Cerebellar cortex (tissue), 1 donor: Measurements from ENCODE around the gene GINS1.

Experiments
- DNase-seq: peaks from one replicate; pipeline ENCODE4 v3.0.0-alpha.2; 2015; ENCODE audit warnings: low spot score

GINS1 gene

DNA sequence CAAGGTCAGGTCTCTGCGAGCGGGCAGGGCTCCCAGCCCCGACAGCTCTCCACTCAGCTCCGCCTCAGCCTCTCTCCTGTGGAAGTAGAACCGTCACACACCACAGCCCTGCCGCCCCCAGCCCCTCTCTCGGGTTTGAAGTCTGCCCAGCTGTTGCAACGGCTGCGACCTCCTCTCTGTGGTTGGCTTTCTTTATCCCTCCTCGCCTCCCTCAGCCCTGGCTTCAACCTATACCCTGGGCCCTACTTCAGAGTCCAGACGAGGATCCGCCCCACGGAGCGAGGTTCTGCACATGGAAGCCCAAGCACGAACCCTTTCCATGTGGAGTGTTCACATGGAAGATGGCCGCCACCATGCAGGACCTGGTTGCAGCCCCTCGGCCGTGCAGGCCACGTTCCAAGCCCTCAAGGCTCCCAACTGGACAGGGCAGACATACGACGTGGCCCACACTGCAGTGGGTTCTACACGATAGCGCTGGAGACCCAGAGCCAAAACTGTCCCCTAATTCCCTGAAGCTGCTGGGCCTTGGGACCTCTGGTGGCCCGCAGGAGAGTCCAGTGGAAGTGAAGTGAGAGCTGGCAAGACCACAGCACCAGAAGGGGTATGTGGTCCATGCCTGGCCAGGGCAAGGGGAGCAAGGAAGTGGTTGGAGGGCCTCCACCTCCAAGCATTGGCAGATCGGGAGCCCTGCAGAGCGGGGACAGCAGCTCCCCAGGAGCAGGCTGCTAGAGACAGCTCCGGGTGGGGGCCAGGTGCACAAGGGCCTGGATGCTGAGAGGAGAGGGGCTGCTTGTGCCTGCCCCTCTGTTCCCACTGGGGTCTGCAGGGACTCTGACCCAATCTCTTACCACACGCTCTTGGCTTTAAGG, 69.8 kb downstream of the GINS1 start:
- no peak for DNase-seq

- no peak for DNase-seq
Observed at GRCh38 chr20:25478889-25479568, 71.6 kb downstream of the GINS1 start.

DNA sequence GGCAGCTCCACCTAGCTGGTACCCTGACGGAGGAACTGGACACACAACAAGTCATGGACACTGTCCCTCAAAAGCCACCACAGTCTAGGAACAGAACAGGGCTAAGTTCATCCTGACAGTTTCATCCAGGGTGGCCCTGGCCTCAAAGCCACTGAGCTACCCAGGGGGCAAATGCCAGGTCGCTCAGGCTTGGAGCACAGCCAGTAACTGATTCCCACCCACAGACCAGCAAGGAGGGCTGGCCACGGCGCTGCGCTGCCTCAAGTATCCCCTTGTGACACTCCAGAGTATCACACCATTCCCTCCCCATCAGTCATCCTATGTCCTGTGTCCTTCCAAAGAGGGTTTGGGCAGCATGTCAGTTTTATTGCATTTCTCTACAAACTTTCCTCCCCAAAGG, 72.2 kb downstream of the GINS1 start:
- no peak for DNase-seq

DNA sequence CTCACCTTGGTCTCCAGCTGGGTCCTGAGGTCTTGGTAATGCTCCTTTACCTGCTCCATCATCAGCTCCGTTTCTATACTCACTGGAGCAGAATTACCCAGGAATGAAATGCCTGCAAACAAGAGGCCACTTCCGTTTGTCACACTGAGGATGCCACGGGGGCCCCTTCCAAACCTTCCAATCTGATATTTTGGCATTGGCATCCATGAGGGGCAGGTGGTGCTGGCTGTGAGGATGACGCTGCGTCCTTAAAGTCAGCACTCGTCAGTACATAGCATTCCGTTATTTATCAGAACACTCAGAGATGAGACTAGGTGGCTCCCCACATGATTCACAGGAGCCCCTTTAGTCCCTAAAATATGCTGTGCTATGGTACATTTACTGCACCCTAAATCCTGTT, 72.7 kb downstream of the GINS1 start:
- DNase-seq, result peak; percentile 67

GRCh38 chr20:25480797-25481196, 73.3 kb downstream of the GINS1 start:
- no peak for DNase-seq

GRCh38 chr20:25481235-25481917, 73.9 kb downstream of the GINS1 start:
- no peak for DNase-seq

DNA sequence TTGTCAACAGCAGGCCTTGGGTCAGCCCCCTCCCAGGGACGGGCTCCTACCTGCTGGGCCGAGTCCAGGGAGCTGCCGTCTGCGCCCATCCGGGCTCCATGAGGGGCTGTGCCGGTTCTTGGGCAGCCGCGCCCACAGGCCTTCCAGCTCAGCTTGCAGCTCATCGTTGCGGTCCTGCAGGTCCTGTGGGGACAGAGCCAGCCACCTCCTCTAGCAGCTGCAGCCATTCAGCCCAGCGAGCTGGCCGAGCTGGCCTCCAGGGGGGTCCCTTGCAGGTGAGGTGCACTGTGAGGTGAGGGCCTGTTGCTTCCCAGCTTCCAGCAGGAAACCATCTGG, 74.4 kb downstream of the GINS1 start:
- DNase-seq, result no peak

- DNase-seq, result no peak
Observed at GRCh38 chr20:25483431-25484132, 76.1 kb downstream of the GINS1 start.

DNA sequence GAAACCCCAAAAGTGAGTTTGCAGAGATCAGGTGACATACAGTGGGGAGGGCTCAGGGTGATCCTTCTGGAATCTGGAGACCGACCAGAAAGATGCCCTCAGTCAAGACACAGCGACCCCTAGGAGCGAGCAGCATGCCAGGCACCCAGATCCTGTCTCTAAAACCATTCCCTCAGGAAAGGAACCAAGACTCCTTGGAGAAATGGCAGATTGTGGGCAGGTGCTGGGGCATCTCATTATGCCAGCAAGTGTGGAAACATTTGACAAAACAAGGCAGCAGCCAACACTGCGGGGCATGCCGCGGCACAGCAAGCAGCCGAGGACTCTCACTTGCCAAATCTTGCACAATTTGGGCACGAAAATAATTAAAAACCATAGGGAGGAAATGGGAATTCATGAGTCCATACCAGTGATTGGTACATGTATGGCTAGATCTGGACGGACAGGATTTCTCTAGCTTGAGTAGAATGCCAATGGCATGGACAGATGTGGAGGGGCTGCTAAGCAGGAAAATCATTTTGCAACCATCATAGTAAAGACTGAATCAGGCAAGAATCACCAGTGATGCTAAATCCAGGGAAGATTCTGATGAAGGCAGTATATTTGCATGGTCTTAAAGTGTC, 76.9 kb downstream of the GINS1 start:
- DNase-seq, result peak; percentile 92

DNA sequence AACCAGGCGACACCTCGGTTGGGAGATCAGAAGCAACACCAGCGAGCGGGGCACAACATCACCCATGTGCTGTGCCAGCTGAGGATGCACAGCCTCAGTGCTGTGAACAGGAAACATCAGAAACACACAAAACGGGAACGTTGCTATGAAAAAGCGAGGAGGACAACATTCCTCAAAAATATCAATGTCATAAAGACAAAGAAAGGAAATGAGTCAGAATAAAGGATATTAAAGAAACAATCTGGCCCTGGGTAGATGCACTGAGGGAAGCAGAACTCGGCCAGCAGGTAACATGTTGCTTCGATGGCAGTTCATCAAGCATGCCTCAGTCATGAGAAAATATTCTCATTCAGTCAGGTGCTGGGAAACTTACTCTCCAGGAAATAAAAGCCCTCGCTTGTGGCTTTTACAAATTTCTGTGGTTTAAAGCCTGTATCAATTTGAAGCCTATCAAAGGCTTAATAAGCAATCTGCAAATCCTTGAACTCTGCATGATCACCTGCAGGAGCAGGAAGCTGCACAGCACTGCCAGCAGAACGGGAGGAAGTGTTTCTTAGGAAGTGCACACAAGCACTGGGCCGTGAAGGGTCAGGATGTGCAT, 77.5 kb downstream of the GINS1 start:
- DNase-seq, result peak; percentile 71

- DNase-seq, result no peak
Observed at GRCh38 chr20:25485872-25486271, 78.4 kb downstream of the GINS1 start.

DNA sequence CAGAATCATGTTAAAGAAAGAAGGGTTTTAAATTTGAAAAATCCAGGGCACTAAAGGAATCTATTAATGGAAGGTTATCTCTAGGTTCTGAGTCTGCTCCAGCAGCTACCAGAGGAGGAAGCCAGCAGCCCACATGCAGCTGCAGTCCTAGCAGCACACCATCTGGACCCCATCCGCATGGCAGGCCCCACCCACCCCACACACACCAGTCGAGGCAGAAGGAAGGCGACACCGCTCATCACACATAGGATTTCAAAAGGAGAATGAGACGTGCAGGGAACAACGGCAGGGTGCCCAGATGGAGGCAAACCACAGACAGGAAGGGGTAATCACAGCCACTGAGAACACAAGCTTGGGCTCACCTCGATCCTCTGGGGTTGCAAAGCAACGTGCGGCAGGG, 78.9 kb downstream of the GINS1 start:
- no peak for DNase-seq

- no peak for DNase-seq
Observed at GRCh38 chr20:25487306-25487705, 79.8 kb downstream of the GINS1 start.

DNA sequence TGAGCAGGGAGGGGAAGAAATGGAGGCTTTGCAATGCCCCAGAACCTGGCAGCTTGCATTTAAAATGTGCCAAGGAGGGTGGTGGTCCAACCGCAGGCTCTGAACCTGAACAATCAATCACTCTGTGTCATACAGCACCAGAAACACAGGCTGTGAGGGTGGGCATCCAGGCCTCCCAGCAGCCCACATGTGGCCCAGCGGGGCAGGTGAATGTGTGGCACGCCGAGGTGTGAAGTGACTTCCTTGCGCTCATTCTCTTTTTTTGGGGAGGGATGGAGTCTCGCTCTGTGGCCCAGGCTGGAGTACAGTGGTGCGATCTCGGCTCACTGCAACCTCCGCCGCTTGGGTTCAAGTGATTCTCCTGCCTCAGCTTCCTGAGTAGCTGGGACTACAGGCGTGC, 80.5 kb downstream of the GINS1 start:
- no peak for DNase-seq

DNA sequence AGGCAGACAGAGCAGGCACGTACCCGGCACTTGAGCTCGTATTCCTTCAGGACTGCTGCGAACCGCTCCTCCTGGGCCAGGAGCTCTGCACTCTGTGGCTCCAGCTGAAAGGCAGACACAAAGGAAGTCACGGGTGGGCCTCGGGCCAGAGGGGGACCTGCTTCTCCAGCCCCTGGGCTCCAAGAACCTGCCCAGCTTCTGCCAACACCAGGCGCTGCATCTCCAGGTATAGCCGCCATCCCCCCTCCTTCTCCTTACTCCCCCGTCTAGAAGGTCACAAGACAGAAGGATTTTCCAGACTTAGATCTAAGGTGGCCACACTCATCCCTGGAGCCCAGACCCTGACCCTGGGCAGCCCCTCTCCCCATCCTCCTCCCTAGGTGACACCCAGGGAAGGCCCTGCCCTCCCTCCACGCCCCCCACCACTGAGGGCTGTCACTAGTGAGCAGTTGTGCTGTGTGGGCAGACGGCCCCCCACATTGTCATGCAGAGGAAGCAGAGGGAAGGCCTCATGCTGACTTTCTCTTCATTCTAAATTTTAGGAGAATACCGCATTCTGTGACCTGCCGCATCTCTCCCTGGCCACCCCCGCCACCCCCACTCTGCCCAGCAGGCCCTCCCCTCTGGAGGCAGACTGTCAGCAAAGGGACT, 81.9 kb downstream of the GINS1 start:
- DNase-seq, result no peak

DNA sequence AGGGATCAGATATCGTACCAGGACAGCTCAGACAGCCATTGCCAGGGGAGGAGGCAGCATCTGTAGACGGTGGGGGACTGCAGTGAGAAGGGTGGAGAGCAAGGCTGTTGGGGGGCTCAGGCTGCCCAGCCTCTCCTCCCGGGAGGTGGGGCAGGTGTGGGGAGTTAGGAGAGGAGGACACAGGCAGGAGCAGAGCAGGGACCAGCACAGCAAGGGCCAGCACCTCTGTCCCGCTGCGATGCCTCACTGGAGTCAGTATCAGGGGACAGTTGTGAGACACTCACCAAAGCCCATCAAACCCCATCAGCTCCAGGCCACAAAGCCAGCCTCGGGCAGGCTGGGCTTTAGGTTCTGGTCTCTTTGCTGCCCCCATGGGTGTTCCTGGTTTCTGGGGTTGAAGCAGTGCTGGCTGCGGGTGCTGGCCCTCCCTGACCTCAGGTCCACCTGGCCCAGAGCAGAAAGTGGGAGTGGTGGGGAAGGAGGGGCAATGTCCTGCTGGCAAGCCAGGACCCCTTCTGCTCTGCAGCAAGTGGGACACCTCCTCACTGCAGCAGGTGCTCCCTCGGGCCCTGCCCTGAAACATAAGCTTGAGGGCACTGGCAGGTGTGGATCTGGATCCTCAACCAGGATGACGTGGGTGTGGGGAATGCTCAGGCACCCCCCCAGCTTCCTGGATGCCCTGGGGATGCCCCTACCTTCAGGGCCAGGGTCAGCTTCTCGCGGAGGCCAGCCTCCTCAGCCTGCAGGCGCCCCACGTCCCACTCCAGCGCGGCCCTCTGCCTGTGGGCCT, 83.4 kb downstream of the GINS1 start:
- DNase-seq, result no peak

- DNase-seq, result no peak
Observed at GRCh38 chr20:25491446-25492038, 84.1 kb downstream of the GINS1 start.

DNA sequence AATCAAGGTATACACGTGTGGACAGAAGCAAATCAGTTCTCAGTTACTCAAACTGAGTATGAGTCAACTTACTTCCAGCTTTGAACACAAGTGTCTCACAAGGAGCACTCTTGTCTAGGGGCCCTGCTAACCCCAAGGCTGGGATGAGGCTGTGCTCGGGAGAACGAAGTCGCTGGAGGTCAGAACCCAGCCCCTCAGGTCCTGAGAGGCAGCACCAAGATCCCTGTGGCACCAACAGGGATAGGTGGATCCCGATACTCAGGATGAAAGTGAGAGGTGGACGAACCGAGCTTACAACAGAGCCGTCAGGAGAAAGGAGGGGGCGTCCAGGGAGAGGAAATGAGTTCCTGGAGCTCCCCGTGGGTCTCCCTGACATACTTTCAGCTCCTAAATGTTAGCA, 85.7 kb downstream of the GINS1 start:
- DNase-seq, result no peak

DNA sequence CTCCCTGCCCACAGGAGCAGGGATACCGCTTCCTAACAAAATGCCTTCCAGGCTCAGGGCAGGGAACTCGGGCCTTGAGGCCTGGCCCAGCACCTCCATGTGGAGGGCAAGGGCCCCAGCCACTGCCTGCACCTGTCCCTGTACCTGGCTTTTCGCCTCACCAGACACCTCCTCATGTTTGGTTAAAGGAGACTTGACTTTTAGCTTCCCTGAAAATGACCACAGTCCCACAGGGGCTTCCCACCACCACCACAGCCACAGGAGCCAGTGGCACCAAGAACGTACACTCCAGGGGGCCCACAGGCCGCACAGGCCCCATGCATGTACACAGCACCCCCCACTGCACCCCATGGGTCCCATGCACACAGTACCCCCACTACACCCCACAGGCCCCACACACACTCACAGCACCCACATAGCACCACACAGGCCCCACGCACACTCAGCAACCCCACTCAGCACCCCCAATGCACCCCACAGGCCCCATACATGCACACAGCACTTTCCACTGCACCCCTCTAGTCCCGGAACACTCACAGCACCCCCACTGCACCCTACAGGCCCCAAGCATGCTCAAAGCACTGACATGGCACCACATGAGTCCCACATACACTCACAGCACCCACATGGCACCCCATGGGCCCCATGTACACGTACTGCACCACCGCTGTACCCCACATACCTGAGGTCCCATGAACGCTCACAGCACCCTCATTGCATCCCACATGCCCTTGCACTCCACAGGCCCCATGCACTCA, 86.5 kb downstream of the GINS1 start:
- no peak for DNase-seq
